Astrocyte (in vitro differentiated cells and primary cell): Measurements from ENCODE around the gene SPON1. TPM values are rescaled to one million over a fixed set of nuclear protein-coding genes. Genes with fewer than 3 reads are reported as not detected.

Experiments
- DNase-seq: peaks from one replicate; pipeline ENCODE4 v3.0.0-alpha.2; 2010; ENCODE audit warnings: low read depth
- FAIRE-seq: peaks from 2 replicates; lab custom pipeline; 2011; peaks lifted over from hg19 to GRCh38; lab: Jason Lieb, UNC
- H2AFZ ChIP-seq: 2 replicates; pipeline ENCODE4 v1.6.0; 2012; ENCODE audit warnings: low read depth, low read length, inconsistent platforms
- H3K27ac ChIP-seq: 2 replicates; pipeline ENCODE4 v1.5.1; 2011; ENCODE audit warnings: low read depth, low read length, inconsistent platforms
- H3K27me3 ChIP-seq: 2 replicates; pipeline ENCODE4 v1.6.0; 2011; ENCODE audit warnings: low read length, inconsistent platforms; ENCODE audit not compliant: insufficient read depth
- H3K36me3 ChIP-seq: 2 replicates; pipeline ENCODE4 v1.5.1; 2011; ENCODE audit warnings: low read length, inconsistent platforms; ENCODE audit not compliant: insufficient read depth
- H3K4me1 ChIP-seq: 2 replicates; pipeline ENCODE4 v1.5.1; 2011; ENCODE audit warnings: low read length, inconsistent platforms; ENCODE audit not compliant: insufficient read depth
- H3K4me2 ChIP-seq: 2 replicates; pipeline ENCODE4 v1.6.0; 2012; ENCODE audit warnings: low read length, inconsistent platforms
- H3K4me3 ChIP-seq: 2 replicates; pipeline ENCODE4 v1.5.1; 2011; ENCODE audit warnings: low read depth, mild to moderate bottlenecking, low read length, inconsistent platforms; ENCODE audit not compliant: insufficient read depth
- H3K79me2 ChIP-seq: 2 replicates; pipeline ENCODE4 v1.6.0; 2012; ENCODE audit warnings: mild to moderate bottlenecking, low read length, inconsistent platforms; ENCODE audit not compliant: insufficient read depth
- H3K9ac ChIP-seq: 2 replicates; pipeline ENCODE4 v1.6.0; 2012; ENCODE audit warnings: mild to moderate bottlenecking, low read length, inconsistent platforms
- H3K9me3 ChIP-seq: 2 replicates; pipeline ENCODE4 v1.5.1; 2012; ENCODE audit warnings: low read depth, mild to moderate bottlenecking, low read length, inconsistent platforms; ENCODE audit not compliant: insufficient read depth
- H4K20me1 ChIP-seq: 2 replicates; pipeline ENCODE4 v1.6.0; 2012; ENCODE audit warnings: low read length, inconsistent platforms; ENCODE audit not compliant: insufficient read depth
- H3K27ac Mint-ChIP-seq: one replicate; pipeline ENCODE4 v1.8.0; 2021; ENCODE audit warnings: mild to moderate bottlenecking, mixed read lengths; ENCODE audit not compliant: unreplicated experiment
- H3K27me3 Mint-ChIP-seq: one replicate; pipeline ENCODE4 v1.8.0; 2021; ENCODE audit warnings: low read depth, mixed read lengths; ENCODE audit not compliant: unreplicated experiment
- H3K36me3 Mint-ChIP-seq: one replicate; pipeline ENCODE4 v1.8.0; 2021; ENCODE audit warnings: low read depth, mixed read lengths; ENCODE audit not compliant: unreplicated experiment
- H3K4me1 Mint-ChIP-seq: one replicate; pipeline ENCODE4 v1.8.0; 2021; ENCODE audit warnings: low read depth, mixed read lengths; ENCODE audit not compliant: unreplicated experiment
- H3K4me3 Mint-ChIP-seq: one replicate; pipeline ENCODE4 v1.8.0; 2021; ENCODE audit warnings: mild to moderate bottlenecking, moderate library complexity, mixed read lengths; ENCODE audit not compliant: unreplicated experiment
- H3K9me3 Mint-ChIP-seq: one replicate; pipeline ENCODE4 v1.8.0; 2021; ENCODE audit warnings: mild to moderate bottlenecking, mixed read lengths; ENCODE audit not compliant: unreplicated experiment
- EZH2 ChIP-seq: IDR thresholded peaks from 2 replicates; pipeline ENCODE4 v1.6.1; 2012; ENCODE audit warnings: mild to moderate bottlenecking, low read length, inconsistent platforms; ENCODE audit not compliant: insufficient read depth
- total RNA-seq: library from RNA; stranded (reverse); gene quantifications from 2 replicates; pipeline ENCODE4 v1.2.1, GENCODE V29; 2021
- TF ChIP-seq, protein P1 (sequence below): IDR thresholded peaks from 2 replicates; pipeline ENCODE4 v1.5.1; 2011; ENCODE audit warnings: low read depth, mild to moderate bottlenecking, inconsistent platforms, low read length, moderate library complexity; ENCODE audit not compliant: insufficient read depth

The SPON1 gene
- total RNA-seq, 1 donor from 2014 or later: 2.0 TPM

DNA sequence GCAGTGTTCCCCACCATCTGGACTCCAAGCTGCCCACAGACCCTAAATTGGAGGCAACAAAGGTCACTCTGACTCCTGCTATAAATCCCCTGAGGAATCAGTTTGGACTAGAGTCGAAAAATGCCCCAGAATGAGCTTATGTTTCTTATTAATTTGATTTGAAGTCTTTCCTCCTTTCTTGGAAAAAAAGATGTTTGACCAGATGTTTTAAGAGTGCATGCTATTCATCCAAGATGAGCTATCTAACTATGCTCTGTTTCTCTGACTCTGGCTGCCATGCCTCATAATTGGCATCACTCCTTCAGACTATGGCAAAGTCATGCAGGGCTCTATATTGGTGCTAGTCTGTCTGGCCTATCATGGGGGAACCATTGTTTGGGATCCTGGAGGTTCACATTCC lies 174.0 kb downstream of the SPON1 start:
- no peaks in the 10 kb centered on the region for H4K20me1 ChIP-seq
- H3K27ac Mint-ChIP-seq: no peak overlapping the region
- H3K9me3 Mint-ChIP-seq: no peaks in the 10 kb centered on the region
- H3K4me1 Mint-ChIP-seq: no peaks in the 10 kb centered on the region
- H3K36me3 ChIP-seq: no peaks in the 10 kb centered on the region
- no peaks in the 10 kb centered on the region for H3K4me1 ChIP-seq
- TF ChIP-seq EZH2: no peak
- TF ChIP-seq, protein P1, sequence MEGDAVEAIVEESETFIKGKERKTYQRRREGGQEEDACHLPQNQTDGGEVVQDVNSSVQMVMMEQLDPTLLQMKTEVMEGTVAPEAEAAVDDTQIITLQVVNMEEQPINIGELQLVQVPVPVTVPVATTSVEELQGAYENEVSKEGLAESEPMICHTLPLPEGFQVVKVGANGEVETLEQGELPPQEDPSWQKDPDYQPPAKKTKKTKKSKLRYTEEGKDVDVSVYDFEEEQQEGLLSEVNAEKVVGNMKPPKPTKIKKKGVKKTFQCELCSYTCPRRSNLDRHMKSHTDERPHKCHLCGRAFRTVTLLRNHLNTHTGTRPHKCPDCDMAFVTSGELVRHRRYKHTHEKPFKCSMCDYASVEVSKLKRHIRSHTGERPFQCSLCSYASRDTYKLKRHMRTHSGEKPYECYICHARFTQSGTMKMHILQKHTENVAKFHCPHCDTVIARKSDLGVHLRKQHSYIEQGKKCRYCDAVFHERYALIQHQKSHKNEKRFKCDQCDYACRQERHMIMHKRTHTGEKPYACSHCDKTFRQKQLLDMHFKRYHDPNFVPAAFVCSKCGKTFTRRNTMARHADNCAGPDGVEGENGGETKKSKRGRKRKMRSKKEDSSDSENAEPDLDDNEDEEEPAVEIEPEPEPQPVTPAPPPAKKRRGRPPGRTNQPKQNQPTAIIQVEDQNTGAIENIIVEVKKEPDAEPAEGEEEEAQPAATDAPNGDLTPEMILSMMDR: no peak
- H3K4me3 Mint-ChIP-seq: no peak overlapping the region
- no peak overlapping the region for H3K4me3 ChIP-seq
- no peak overlapping the region for H3K27ac ChIP-seq
- DNase-seq: no peak
- FAIRE-seq: no peak
- H3K4me2 ChIP-seq: no peak overlapping the region
- H2AFZ ChIP-seq: no peak overlapping the region
- H3K9me3 ChIP-seq: no peaks in the 10 kb centered on the region
- no peaks in the 10 kb centered on the region for H3K27me3 ChIP-seq
- H3K27me3 Mint-ChIP-seq: peaks cover 6% of the 10 kb centered on the region
- H3K36me3 Mint-ChIP-seq: peaks cover 2% of the 10 kb centered on the region
- no peak overlapping the region for H3K9ac ChIP-seq
- no peaks in the 10 kb centered on the region for H3K79me2 ChIP-seq

DNA sequence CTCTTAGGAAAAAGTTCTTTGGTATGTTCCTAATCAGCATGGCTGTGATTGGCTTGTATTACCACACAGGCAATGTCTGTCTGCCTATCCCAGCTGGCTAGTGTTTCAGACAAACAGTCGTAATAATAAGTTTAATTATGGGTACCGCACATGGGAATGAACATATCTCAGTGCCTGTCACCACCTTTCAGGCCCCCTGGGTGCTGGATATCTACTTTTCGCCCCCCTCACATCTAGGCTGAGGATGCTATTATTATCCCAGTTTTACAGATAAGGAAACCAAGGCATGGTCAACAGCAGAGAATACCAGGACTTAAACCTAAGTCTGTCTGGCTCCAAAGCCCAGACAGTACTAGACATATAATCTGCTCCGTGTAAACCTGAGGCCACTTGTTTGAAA lies 174.8 kb downstream of the SPON1 start:
- H3K4me2 ChIP-seq: no peak overlapping the region
- no peak for DNase-seq
- no peaks in the 10 kb centered on the region for H3K9me3 ChIP-seq
- Mint-ChIP-seq H3K4me3 (no peak overlapping the region), H3K27ac (no peak overlapping the region), H3K36me3 (peaks cover 2% of the 10 kb centered on the region), H3K4me1 (no peaks in the 10 kb centered on the region), H3K27me3 (peaks cover 6% of the 10 kb centered on the region), H3K9me3 (no peaks in the 10 kb centered on the region)
- no peak overlapping the region for H2AFZ ChIP-seq
- no peak for FAIRE-seq
- H3K9ac ChIP-seq: no peak overlapping the region
- no peak overlapping the region for H3K27ac ChIP-seq
- H3K4me1 ChIP-seq: no peaks in the 10 kb centered on the region
- H4K20me1 ChIP-seq: no peaks in the 10 kb centered on the region
- no peaks in the 10 kb centered on the region for H3K27me3 ChIP-seq
- no peaks in the 10 kb centered on the region for H3K79me2 ChIP-seq
- TF ChIP-seq, protein P1: no peak
- TF ChIP-seq EZH2: no peak
- no peak overlapping the region for H3K4me3 ChIP-seq
- no peaks in the 10 kb centered on the region for H3K36me3 ChIP-seq

DNA sequence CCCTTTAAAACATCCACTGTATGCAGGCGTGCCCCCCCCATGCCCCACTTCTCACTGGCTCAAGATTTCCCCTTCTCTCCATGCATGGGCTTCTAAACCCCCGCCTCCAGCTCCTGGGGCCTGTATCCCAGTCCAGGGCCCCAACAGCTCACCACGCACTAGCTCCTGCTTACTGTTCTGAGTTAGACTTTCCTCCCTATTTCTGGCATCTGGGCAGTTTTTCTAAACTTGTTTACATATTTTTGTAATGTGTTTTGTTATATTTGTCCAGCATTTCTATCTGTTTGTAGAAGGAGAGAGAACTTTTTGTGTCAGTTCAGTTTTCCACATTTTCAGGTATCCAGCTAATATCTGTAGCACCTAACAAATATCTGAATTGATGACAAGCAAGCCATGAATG lies 178.5 kb downstream of the SPON1 start:
- Histone ChIP-seq H3K9ac (no peak overlapping the region), H3K36me3 (no peaks in the 10 kb centered on the region), H3K4me3 (no peak overlapping the region), H3K4me1 (no peaks in the 10 kb centered on the region), H3K79me2 (no peaks in the 10 kb centered on the region), H2AFZ (no peak overlapping the region), H4K20me1 (no peaks in the 10 kb centered on the region), H3K9me3 (no peaks in the 10 kb centered on the region), H3K27me3 (no peaks in the 10 kb centered on the region), H3K27ac (no peak overlapping the region), H3K4me2 (no peak overlapping the region)
- DNase-seq (no peak), FAIRE-seq (no peak)
- no peaks in the 10 kb centered on the region for H3K4me1 Mint-ChIP-seq
- no peaks in the 10 kb centered on the region for H3K36me3 Mint-ChIP-seq
- H3K9me3 Mint-ChIP-seq: peaks cover 5% of the 10 kb centered on the region
- no peak overlapping the region for H3K27ac Mint-ChIP-seq
- no peak for TF ChIP-seq EZH2
- TF ChIP-seq, protein P1: no peak
- no peak overlapping the region for H3K4me3 Mint-ChIP-seq
- H3K27me3 Mint-ChIP-seq: peaks cover 7% of the 10 kb centered on the region
